22Rv1 (cell line): ENCODE data around the gene CSMD2.

Experiments
- CTCF ChIP-seq: fragments of 450-650 bp; IDR thresholded peaks from 2 replicates; pipeline ENCODE4 v1.5.1; 2017; ENCODE audit warnings: mild to moderate bottlenecking
- ZFX ChIP-seq: fragments of 450-650 bp; IDR thresholded peaks from 2 replicates; pipeline ENCODE4 v1.6.1; 2017; ENCODE audit warnings: antibody characterized with exemption, borderline replicate concordance

- TF ChIP-seq CTCF = no peak
- no peak for TF ChIP-seq ZFX
Observed at GRCh38 chr1:33469691-33470090, 695.3 kb downstream of the CSMD2 start.
